Omental fat pad (tissue), 4 donors: Measurements from ENCODE around the gene OR2B6. TPM values are rescaled to one million over a fixed set of nuclear protein-coding genes. Genes with fewer than 3 reads are reported as not detected.

Source experiments
- ATAC-seq: fragments of 150-250 bp; one replicate; pipeline ENCODE4 v1.9.1; 2016; ENCODE audit warnings: mild to moderate bottlenecking, moderate library complexity; ENCODE audit not compliant: low FRiP score
- DNase-seq: peaks from one replicate; pipeline ENCODE4 v3.0.0-alpha.2; 2019; ENCODE audit warnings: low spot score
- total RNA-seq, 4 donors: library from RNA; depleted of rRNA; stranded (reverse); fragments of >200 nt; gene quantifications; one replicate each; pipeline ENCODE4 v1.1.0, GENCODE V29; 2016
- TF ChIP-seq, protein P1 (sequence below), 3 donors: fragments of 450-650 bp; IDR thresholded peaks; one replicate each; pipeline ENCODE4 v1.5.1; 2016 to 2017; ENCODE audit warnings: antibody characterized with exemption in 3 of 3, mild to moderate bottlenecking in 3 of 3, moderate library complexity in 2 of 3

The OR2B6 gene
- total RNA-seq, 4 donors from 2014 or later = not detected

DNA sequence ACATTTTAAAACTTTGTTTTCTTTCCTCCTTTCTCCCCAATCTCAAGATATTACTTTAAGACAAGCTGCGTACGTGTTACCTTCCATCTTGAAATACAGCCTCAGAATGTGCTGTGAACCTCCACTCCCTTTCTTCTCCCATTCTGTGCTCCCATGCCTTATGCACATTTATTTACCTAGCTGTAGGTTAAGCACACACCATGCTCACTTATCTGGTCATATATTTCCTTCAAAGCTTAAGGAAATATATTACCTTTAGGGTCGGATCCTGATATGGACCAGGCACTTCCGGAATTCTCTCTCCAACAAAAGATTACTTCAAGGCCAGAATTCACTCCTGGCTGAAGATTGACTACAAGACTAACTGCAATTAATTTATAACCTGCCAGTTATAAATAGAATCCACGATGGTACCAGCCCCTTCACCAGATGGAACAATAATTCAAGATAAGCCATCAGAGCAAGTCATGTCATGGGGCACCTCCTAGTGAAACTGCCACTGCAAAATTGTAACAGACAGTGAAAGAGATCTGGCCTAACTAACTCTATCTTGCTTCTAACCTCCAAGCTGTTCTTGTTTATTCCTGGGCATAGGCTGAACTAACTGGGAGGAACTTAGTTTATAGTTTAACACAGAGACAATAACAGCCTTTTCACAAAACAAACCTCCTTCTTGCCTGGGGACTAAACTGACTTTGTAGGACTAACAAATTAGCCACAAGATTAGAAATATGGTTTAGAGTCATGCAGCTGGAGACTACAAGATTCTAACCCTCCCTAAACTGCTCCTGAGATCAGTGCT lies 47.5 kb downstream of the OR2B6 start:
- TF ChIP-seq, protein P1, sequence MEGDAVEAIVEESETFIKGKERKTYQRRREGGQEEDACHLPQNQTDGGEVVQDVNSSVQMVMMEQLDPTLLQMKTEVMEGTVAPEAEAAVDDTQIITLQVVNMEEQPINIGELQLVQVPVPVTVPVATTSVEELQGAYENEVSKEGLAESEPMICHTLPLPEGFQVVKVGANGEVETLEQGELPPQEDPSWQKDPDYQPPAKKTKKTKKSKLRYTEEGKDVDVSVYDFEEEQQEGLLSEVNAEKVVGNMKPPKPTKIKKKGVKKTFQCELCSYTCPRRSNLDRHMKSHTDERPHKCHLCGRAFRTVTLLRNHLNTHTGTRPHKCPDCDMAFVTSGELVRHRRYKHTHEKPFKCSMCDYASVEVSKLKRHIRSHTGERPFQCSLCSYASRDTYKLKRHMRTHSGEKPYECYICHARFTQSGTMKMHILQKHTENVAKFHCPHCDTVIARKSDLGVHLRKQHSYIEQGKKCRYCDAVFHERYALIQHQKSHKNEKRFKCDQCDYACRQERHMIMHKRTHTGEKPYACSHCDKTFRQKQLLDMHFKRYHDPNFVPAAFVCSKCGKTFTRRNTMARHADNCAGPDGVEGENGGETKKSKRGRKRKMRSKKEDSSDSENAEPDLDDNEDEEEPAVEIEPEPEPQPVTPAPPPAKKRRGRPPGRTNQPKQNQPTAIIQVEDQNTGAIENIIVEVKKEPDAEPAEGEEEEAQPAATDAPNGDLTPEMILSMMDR (IDR thresholded peaks at IDR 0.05) = no peak
- no peak for ATAC-seq

DNA sequence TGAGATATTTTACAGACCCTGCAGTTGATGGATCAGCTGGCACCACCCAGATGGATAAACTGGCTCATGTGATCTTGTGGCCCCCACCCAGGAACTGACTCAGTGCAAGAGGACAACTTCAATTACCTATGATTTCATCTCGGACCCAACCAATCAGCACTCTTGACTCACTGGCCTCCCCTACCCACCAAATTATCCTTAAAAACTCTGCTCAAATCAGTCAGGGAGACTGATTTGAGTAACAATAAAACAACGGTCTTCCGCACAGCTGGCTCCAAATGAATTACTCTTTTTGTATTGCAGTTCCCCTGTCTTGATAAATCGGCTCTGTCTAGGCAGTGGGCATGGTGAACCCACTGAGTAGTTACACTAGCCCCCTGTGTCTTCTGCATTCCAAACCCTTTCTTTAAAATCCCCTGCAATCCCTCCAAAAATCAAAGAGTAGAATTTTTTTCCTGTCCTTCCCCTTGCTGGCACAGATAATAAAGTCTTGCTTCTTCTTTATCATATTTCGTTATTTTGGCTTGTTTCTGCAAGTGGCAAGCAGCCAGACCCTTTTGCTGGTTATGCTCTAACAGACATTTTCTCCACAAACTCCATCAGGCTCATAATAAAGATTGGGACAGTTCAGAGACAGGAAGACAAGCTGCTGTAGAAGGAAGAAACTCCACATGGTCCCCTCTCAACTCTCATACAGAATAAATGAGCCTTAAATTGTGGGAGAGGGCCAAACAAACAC lies 48.3 kb downstream of the OR2B6 start:
- TF ChIP-seq, protein P1 (IDR thresholded peaks at IDR 0.05) = no peak
- DNase-seq = no peak
- ATAC-seq = no peak

More for the DNA sequence above, 47.5 kb downstream of the OR2B6 start:
- DNase-seq = no peak

DNA sequence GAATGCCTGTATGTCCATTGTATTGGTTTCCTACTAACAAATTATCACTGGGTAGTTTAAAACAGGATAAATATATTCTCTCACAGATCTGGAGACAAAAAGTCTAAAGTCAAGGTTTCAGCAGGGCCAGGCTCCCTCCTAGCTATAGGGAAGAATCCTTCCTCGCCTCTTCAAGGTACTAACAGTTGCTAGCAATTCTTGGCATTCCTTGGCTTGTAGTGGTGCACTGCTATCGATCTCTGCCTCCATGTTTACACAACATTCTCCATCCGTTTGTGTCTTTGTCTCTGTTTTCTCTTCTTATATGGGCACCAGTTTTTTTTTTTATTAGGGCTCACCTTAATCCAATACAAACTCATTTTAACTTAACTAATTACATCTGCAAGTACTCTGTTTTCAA lies 48.9 kb downstream of the OR2B6 start:
- TF ChIP-seq, protein P1 (IDR thresholded peaks at IDR 0.05) = no peak
- DNase-seq (no peak), ATAC-seq (no peak)

Other genes starting within 250 kb of the OR2B6 start
- not detected for gene OR2B2, start 44.8 kb upstream of the OR2B6 start, total RNA-seq
- gene ZNF165, start 123.3 kb downstream of the OR2B6 start, total RNA-seq = 1 to 10 TPM in 1 of 4 donors, under 1 TPM in 2, not detected in 1; 0.38 to 1.4 (median 0.72) TPM
- 1 to 10 TPM; 2.8 to 6.0 (median 3.5) TPM for gene ZSCAN16, start 167.4 kb downstream of the OR2B6 start, total RNA-seq
- 10 to 100 TPM; 16.0 to 27.7 (median 17.2) TPM for gene ZKSCAN8, start 184.6 kb downstream of the OR2B6 start, total RNA-seq